ENCODE results near the gene CLASP1.
"Not testable (repeated sequence)": the region's sequence is repeated elsewhere in the genome, so short reads cannot be mapped to it uniquely, and the experiment has no call there.

Gene CLASP1

DNA sequence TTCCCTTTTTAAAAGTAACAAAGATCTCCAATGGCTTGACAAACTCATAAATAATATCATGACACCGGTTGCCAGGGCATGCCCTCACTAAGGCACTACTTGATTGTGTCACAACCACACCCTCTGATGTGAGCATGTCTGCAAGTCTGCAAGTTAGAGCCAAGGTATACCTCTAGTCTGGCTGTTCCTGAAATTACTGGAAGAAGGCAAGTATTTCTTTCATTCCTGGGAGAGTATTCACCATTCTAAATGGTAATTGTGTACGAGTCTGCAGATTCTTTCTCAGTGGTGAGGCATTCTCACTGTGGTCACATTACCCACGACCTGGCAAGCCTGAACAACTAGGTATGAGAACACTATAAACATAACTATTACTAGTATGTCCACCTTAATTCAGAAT is 144.3 kb downstream of the CLASP1 start:
- DNase-seq (ENCODE audit: low read depth in 2 of 2) = no peak

DNA sequence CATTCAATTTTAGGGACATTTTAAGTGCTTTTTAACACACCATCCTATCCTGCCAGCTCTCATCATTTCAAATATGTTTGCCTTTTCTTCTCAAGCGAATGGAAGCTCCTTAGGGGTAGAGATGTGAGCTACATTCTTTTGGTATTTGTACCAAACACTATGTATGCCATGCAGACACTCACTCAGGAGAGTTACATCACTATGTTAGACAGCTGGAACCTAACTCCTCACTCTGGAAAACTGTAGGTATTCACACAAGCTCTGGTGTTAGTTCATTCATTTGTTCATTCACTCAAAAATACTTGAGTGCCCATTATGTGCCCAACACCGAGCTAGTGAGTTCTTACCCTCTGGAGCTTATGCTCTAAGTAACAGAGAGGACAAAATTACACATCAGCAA is 144.9 kb downstream of the CLASP1 start:
- DNase-seq (ENCODE audit: low read depth in 2 of 2) = no peak

DNA sequence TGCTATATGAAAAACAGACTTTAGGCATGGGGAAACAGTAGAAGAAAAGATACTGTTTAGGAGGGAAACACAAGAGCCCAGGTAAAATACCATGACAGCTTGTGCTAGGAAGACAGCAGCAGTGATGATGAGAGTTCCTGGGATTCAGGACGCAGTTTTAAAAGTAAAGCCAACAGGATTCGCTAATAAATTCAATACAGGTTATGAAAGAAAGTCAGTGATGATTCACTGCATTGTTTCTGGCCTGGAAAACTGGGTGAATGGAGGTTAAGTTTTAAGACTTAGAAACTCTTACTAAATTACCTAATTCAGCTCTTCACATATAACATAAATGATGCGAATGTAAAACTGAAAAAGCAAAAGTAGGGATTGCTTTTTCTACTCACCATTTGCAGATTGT is 146.5 kb downstream of the CLASP1 start:
- no peak for DNase-seq (ENCODE audit: low read depth in 2 of 2)

DNA sequence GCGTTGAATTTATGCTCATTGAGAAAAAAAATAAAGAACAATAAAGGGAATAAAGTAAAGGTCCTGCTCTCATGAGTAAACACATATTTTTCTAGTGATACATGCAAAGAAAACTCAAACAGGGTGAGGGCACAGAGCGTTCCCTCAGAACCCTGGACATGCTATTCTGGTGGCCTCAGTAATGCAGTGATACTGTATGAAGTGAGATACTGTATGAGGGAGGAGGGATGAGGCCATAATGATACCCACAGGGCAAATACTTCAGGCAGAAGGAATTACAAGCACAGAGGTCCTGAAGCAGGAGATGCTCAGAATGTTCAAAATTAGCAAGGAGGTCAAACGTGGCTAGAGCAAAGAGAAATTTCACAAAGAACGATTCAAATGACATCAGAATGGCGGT is 147.0 kb downstream of the CLASP1 start:
- DNase-seq (ENCODE audit: low read depth in 2 of 2) = no peak

DNA sequence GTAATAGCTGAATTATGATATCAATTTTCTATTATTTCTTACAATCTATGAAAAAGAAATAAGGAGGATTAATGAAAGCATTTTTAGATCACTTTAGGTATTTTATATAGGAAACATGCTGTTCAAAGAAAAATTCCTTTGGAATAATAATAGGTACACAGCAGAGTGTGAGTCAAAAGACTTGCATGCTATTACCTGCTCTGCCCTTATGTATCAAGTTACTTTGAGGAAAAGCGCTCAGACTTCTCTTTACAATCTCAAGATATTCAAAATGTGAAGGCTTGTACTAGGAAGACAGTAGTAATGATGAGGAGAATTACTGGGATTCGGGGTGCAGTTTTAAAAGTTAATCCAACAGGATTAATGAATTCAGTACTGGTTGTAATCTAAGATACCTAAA is 147.7 kb downstream of the CLASP1 start:
- DNase-seq (ENCODE audit: low read depth in 2 of 2) = no peak

DNA sequence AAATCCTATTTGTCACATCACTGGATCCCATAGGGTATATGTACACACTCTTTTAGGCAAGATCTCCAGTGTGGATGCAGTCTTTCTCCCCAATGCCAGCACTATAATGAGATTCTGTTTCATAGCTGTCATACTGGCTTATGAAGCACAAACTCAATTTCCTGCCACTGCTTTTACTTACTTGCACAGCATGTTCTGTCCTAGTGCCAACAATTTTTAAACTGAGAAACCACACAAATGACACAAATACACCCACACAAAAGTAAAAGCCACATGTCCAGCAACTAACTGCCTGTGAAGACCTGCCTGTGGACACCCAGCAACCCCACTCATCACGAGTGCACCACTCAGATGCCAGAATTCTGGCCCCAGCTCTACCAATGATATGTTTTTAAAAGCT is 148.2 kb downstream of the CLASP1 start:
- no peak for DNase-seq (ENCODE audit: low read depth in 2 of 2)

DNA sequence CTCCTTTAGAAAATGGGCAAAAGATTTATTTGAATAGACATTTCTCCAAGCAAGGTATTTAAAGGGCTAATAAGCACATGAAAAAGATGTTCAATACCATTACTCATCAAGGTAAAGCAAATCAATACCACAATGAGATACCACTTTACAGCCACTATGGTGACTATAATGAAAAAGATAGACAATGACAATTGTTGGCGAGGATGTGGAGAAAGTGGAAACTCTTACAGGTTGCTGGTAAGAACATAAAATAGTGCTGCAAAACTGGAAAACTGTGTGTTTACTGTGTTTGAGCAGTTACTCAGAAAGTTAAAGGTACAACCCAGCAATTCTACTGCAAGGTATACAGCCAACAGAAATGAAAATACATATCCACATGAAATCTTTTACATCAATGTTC is 150.5 kb downstream of the CLASP1 start:
- no peak for DNase-seq (ENCODE audit: low read depth in 2 of 2)

DNA sequence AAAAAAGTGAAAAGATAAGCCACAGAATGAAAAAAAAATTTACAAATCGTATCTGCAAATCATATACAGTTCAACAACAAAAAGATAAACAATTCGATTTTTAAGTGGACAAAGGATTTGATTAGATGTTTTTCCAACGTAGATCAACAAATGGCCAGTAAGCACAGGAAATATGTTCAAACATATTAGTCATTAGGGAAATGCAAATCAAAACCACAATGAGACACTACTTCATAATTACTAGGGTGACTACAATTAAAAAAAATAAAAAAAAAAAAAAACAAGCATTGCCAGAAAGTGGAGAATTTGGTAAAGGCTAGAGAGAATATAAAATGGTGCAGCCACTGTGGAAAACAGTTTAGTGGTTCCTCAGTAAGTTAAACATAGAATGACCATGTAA is 156.9 kb downstream of the CLASP1 start:
- DNase-seq (ENCODE audit: low read depth in 2 of 2) = no peak

DNA sequence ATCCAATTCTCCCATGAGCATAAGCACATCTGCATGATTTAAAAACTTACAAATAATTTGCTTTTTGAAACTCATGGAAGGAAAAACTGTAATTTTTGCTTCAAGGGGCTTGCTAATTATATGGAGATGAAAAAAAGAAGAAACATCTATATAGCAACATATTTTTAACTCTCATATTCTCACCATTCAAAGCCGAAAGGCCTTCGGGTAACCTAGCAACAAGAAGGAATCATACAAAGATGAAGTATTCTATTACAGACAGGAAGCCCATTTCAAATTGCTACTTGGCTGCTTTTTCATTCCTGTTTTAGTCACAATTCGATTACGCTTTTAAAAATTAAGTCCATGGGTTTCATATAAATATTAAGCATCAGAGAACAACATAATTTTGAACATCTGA is 157.7 kb downstream of the CLASP1 start:
- no peak for DNase-seq (ENCODE audit: low read depth in 2 of 2)

DNA sequence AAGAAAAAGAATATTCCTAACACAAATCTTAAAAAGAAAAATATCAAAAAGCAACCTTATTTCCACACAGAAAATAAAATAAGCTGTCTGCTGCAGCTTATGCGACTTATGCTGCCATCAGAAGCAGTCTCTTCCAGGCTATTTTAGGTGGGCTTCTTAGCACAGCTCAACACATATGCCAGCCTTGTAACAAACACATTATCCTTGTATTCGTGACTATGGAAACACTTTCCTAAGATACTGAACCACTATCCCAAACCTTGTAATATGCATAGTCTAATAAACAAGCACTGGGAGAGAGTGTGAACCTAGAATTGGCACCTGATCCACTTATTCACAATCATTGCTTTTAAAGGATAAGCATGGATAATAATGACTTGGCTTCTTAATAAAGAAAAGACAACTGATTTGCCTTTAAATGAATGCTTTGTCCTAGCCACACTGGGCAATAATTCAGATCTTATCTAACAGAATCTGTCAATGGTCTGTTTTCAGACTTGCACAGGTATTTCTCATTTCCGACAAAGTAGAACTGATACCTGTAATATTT is 158.6 kb downstream of the CLASP1 start:
- DNase-seq (ENCODE audit: low read depth in 2 of 2) = no peak

DNA sequence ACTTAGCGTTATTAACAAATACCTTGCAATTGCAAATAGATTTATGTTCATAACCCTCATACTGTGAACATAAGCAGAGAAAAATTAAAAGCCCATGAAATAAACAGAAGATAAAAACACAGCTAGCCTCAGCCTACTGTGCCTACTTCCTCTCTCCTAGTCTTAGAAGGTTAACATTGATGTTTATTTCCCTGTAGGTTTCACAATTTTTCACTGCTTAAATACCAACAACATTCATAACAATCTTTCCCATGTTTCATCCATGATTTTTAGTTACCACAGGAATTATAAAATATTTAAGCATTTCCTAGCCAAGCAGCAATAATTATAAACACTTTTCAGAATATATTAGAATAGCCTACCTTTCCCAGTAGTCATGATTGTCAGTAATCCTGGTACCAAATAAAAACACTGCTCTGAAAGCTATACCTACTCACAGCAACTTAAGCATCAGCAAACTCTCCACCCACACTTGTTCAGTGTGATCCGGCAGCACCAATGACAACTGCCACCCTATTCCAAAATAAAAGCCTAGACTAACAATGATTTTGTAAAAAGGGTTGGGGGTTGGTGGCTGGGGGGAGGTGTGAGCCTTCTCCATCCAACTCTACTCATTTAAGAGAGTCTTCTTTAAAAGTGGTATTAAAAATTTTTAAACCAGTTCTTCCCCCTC is 159.2 kb downstream of the CLASP1 start:
- DNase-seq (ENCODE audit: low read depth in 2 of 2) = no peak

DNA sequence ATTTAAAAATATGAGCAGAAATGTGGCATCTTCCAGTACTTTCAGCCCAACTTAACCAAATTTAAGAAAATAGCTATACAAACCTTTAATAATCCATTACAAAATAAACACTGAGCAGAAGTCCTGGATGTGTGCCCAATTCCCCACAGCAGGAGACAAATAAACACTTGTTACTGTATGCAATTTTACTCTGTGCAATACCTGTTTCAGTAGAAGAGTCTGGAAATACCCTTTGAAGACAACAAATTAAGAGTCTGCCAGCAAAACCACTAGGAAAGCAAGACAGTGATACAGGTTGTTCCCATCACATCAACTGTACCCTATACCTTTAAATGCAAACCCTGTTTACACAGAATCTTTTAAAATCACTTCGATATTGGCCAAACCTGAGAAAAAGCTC is 160.0 kb downstream of the CLASP1 start:
- DNase-seq (ENCODE audit: low read depth in 2 of 2) = no peak

DNA sequence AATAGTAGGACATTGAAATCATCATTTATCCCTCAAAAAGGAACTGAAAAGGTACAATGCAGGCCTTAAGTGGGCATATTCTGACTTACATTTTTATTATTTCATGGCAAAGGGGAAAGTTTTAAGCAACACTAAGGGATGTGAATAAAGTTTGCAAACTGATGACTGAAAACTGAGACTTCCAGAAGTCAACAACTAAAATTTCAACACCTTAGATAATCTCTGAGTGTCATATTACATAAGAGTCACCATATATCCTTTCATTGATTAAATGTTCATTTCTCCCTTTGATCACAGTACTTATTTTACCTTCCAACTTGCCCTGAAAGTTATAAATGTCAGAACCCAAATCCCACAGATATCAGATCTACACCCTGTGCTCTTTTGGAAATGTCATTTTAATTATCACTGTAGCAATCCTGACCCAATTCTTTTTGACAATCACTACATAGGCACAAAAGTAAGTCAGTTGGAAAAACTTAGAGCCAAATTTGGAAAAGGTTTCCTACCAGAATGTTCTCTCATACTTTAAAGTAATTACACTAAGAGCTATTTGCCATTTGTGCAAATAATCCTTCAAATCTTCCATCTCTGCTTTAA is 163.0 kb downstream of the CLASP1 start:
- DNase-seq (ENCODE audit: low read depth in 2 of 2) = no peak

DNA sequence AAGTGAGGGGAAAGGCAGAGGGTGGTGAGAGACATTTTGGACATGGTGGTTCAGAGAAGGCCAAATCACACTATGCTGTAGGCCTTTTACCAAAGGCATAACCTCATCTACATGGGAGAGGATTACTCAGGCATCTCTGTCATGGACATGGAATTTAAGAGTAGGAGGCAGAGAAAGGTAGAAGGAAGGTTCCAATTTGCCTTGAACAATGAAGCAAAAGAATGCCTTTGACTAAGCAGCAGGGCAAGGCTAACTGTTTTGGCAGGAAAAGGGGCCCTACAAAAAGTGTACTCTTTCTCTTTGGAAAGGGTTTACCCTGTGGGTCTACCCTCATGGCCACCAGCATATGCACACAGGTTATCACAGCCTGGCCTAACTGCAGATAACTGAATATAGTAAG is 164.2 kb downstream of the CLASP1 start:
- no peak for DNase-seq (ENCODE audit: low read depth in 2 of 2)

DNA sequence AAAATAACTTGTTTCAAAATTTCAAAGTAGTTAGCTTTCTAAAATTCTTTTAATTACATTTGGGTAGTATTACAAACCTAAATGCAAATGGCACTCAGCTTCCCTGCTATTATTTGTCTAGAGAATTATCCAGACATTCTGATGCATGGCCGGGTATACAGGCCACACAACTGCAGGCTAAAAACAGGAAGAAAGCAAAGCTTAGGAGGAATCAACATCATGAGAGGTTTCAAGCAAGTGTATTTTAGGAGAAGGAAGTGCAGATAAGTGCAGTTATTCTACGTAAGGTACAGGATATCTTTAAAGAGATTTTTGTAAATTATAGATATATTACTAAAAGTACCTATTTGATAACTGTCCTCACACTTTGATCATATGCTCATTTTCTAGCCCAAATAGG is 165.4 kb downstream of the CLASP1 start:
- DNase-seq (ENCODE audit: low read depth in 2 of 2) = no peak

DNA sequence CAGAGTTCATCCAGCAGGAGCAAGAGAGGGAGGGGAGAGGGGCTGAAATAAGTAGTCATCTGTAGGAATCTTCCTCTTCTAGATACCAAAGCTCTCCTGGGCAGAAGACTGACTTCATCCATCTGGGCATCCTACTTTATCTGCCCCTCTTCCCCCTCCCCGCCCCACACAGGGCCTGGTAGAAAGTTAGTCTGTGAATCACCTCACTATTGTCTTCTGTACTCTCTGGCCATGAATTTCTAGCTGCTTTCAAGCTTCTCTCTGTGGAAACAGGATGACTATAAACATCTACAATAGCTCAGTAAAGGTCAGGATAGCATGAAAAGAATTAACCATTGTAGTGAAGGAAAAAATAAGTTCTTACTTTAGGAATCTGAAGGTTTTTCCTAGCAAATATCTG is 166.2 kb downstream of the CLASP1 start:
- no peak for DNase-seq (ENCODE audit: low read depth in 2 of 2)

DNA sequence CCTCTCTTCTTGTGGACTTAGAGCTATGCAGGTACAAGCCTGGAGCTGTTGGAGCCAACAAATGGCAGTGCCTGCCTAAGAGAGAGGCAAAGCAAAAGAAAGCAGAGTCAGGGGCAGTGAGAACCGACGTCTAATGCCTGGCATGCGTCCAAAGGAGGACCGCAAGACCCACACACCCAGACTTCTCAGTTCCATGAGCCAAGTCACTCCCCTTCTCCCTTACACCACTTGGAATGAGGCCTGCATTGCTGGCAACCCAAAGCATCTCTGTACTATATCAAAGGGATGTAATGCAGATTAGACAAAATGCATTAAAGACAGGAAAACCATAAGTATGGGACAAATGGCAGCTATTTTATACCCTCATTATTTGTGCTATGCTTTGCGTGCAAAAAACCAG is 168.4 kb downstream of the CLASP1 start:
- no peak for DNase-seq (ENCODE audit: low read depth in 2 of 2)

DNA sequence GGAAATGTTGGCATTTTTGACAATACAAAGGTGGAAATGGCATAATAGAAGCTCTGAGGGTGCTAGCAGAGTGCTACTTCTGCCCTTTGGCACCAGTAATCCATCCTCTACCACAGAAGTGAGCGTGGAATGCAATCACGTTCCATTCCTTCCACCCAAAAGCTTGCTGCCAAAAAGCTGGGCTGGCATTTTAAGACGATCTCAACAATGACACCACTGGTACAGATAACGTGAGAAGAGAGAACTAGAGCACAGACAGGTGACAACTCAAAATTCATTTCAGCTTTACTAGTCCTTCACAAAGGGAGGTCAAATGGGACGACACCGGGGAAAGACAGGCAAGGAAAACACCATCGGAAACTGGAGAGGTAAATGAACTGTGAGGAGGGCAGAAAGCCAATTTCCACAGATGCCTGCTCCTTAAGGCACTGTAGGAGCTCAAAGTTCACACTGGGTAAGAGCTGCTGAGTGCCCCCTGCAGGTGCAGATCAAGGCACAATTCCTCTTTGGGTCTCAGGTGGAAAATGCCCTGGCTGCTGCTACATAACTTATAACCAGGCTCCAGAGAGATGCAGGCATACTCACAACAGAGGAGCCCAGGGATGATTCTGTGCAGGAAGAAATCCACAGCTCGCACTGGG is 169.3 kb downstream of the CLASP1 start:
- DNase-seq (ENCODE audit: low read depth in 2 of 2) = no peak

DNA sequence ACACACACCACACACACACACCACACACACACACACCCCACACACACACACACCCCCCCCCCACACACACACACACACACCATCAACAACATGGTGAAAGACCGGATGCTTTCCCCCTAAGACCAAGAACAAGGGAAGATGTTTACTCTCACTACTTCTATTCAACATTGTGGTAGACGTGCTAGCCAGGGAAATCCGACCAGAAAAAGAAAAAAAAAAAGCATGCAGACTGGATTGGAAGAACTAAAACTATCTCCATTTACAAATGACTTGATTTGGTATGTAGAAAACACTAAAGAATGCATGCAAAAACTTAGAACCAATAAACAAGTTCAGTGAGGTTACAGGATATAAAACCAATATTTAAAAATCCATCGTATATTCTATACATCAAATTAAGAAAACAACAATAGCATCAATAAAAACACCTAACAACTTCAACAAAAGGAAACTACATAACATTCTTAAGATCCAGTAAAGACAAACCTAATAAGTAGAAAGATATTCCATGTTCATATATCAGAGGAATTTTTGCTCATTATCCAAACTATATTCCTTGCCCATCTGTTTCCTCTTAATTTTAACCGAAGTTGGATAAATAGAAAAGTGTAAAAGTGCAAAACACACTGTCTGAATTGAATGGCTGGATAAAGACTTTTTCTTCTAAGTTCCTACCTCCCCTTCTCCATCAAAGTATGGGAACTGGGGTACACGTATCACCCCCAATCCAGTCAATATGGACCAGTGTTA is 170.1 kb downstream of the CLASP1 start:
- DNase-seq (ENCODE audit: low read depth in 2 of 2) = no peak

DNA sequence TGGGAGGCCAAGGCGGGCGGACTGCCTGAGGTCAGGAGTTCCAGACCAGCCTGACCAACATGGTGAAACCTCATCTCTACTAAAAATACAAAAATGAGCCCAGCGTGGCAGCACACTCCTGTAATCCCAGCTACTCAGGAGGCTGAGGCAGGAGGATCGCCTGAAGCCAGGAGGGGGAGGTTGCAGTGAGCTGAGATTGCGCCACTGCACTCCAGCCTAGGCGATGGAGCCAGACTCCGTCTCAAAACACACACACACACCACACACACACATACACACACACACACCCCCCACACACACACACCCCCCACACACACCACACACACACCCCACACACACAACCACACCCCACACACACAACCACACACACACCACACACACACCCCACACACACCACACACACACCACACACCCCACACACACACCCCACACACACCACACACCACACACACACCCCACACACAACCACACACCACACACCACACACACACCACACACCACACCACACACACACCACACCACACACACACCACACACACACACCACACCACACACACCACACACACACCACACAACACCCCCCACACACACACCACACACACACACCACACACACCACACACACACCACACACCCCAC is 170.8 kb downstream of the CLASP1 start:
- not testable (repeated sequence) for DNase-seq (ENCODE audit: low read depth in 2 of 2)

DNA sequence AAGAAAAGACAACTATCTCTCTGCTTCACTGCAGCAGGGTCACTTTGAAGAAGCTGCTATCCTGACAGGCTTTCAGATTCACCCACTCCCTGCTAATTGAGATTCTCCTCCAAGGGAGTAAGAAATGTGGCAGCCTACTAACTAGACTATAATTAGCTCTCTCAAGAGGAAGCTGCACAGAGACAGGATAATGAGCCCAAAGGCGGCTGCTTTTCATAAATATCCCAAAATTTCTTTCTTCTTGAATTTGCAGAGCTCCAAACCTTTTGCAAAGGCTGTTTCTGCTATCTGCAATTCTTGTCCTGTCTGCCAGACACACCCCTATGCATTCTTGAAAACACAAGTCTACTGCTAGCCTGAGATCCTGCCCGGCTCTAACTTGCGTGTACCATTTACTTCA is 172.6 kb downstream of the CLASP1 start:
- DNase-seq (ENCODE audit: low read depth in 2 of 2) = no peak

Measured in stimulated activated CD4-positive, alpha-beta T cell treated with anti-CD3 and anti-CD28 coated beads, Interleukin-1b, Interleukin-23, amount 100 ng/mL, for 4 hours (primary cell).